ENCODE measurements around the gene F8A3. TPM values are rescaled to one million over a fixed set of nuclear protein-coding genes. Genes with fewer than 3 reads are reported as not detected.

Gene F8A3
- total RNA-seq, 3 donors from 2014 or later, result 0.49 to 6.0 (median 5.0) TPM

- no peaks in the 10 kb centered on the region for H3K36me3 ChIP-seq (ENCODE audit: low read depth)
- TF ChIP-seq, protein P1, sequence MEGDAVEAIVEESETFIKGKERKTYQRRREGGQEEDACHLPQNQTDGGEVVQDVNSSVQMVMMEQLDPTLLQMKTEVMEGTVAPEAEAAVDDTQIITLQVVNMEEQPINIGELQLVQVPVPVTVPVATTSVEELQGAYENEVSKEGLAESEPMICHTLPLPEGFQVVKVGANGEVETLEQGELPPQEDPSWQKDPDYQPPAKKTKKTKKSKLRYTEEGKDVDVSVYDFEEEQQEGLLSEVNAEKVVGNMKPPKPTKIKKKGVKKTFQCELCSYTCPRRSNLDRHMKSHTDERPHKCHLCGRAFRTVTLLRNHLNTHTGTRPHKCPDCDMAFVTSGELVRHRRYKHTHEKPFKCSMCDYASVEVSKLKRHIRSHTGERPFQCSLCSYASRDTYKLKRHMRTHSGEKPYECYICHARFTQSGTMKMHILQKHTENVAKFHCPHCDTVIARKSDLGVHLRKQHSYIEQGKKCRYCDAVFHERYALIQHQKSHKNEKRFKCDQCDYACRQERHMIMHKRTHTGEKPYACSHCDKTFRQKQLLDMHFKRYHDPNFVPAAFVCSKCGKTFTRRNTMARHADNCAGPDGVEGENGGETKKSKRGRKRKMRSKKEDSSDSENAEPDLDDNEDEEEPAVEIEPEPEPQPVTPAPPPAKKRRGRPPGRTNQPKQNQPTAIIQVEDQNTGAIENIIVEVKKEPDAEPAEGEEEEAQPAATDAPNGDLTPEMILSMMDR (IDR thresholded peaks at IDR 0.05), result no peak
- H3K4me3 ChIP-seq, result no peak overlapping the region
- ATAC-seq, result no peak
- H3K9me3 ChIP-seq, result no peaks in the 10 kb centered on the region
- DNase-seq, result no peak
- H3K4me1 ChIP-seq (ENCODE audit: low read depth), result no peaks in the 10 kb centered on the region
- intact Hi-C loops (cut with DNase I, micrococcal nuclease), result no loop called here
These were observed 22.7 kb downstream of the F8A3 start for GRCh38 chrX:155435744-155436112.

- no peak for ATAC-seq
These were observed 23.3 kb downstream of the F8A3 start for GRCh38 chrX:155434906-155435743.

GRCh38 chrX:155417769-155418168, 40.7 kb downstream of the F8A3 start:
- Histone ChIP-seq H3K36me3 (ENCODE audit: low read depth) (no peaks in the 10 kb centered on the region), H3K4me1 (ENCODE audit: low read depth) (no peaks in the 10 kb centered on the region), H3K9me3 (no peaks in the 10 kb centered on the region), H3K4me3 (no peak overlapping the region)
- TF ChIP-seq, protein P1 (IDR thresholded peaks at IDR 0.05), result no peak
- intact Hi-C loops (cut with DNase I, micrococcal nuclease), result no loop called here
- ATAC-seq (no peak), DNase-seq (no peak)

More at GRCh38 chrX:155434906-155435743, 23.3 kb downstream of the F8A3 start:
- no peak for DNase-seq
- H3K9me3 ChIP-seq, result no peaks in the 10 kb centered on the region
- no peaks in the 10 kb centered on the region for H3K36me3 ChIP-seq (ENCODE audit: low read depth)
- intact Hi-C loops (cut with DNase I, micrococcal nuclease), result no loop called here
- TF ChIP-seq, protein P1 (IDR thresholded peaks at IDR 0.05), result no peak
- no peak overlapping the region for H3K4me3 ChIP-seq
- H3K4me1 ChIP-seq (ENCODE audit: low read depth), result no peaks in the 10 kb centered on the region

Small RNAs within 50 kb of the gene (microRNA-seq; reads per million reads assigned to microRNA genes)
- gene MIR1184-3, result not detected

Other genes with a start within 250 kb of the F8A3 start
- gene VBP1, start 242.2 kb downstream of the F8A3 start, total RNA-seq, result 10 to 100 TPM; 27.4 to 36.7 (median 32.8) TPM
- gene RAB39B, start 194.1 kb downstream of the F8A3 start, total RNA-seq, result under 1 TPM; 0.17 to 0.79 (median 0.27) TPM
- 10 to 100 TPM in 1 of 3 donors, 1 to 10 TPM in 2; 3.3 to 13.1 (median 8.3) TPM for gene CLIC2, start 124.0 kb downstream of the F8A3 start, total RNA-seq
- gene F8A2, start 76.5 kb downstream of the F8A3 start, total RNA-seq, result not detected
- 1 to 10 TPM; 1.2 to 2.4 (median 2.1) TPM for gene SPRY3, start 154.0 kb upstream of the F8A3 start, total RNA-seq
- 10 to 100 TPM; 21.2 to 33.9 (median 24.3) TPM for gene TMLHE, start 154.3 kb upstream of the F8A3 start, total RNA-seq

All from mucosa of descending colon (tissue), 3 donors.